H9 (cell line): ENCODE data around the gene OBSL1. TPM values are rescaled to one million over a fixed set of nuclear protein-coding genes. Genes with fewer than 3 reads are reported as not detected.
A peak's percentile ranks its signal among the peaks of the same experiment; 100 is the strongest.

Experiments used
- DNase-seq: peaks from one replicate; pipeline ENCODE4 v3.0.0-alpha.2; 2017
- H2AFZ ChIP-seq: one replicate; pipeline ENCODE4 v1.6.1; 2013; ENCODE audit warnings: mild to moderate bottlenecking, low read length, control low read depth, moderate library complexity
- H2AK5ac ChIP-seq: 2 replicates; pipeline ENCODE4 v1.6.1; 2013; ENCODE audit warnings: low read length, control low read depth, mixed read lengths; ENCODE audit not compliant: insufficient read length
- H2BK120ac ChIP-seq: one replicate; pipeline ENCODE4 v1.6.1; 2013; ENCODE audit warnings: low read depth, mild to moderate bottlenecking, low read length, control low read depth, inconsistent platforms; ENCODE audit not compliant: poor library complexity, severe bottlenecking
- H2BK12ac ChIP-seq: 2 replicates; pipeline ENCODE4 v1.6.1; 2013; ENCODE audit warnings: low read length, control low read depth, mixed read lengths, low read depth; ENCODE audit not compliant: insufficient read length
- H2BK15ac ChIP-seq: 2 replicates; pipeline ENCODE4 v1.6.1; 2013; ENCODE audit warnings: low read depth, low read length, control low read depth
- H2BK20ac ChIP-seq: one replicate; pipeline ENCODE4 v1.6.1; 2013; ENCODE audit warnings: low read depth, mild to moderate bottlenecking, low read length, control low read depth, inconsistent platforms; ENCODE audit not compliant: poor library complexity, severe bottlenecking
- H2BK5ac ChIP-seq: 2 replicates; pipeline ENCODE4 v1.6.1; 2013; ENCODE audit warnings: low read length, control low read depth, mixed read lengths; ENCODE audit not compliant: insufficient read length
- H3K14ac ChIP-seq: 2 replicates; pipeline ENCODE4 v1.6.1; 2013; ENCODE audit warnings: low read length, control low read depth; ENCODE audit not compliant: insufficient read depth
- H3K18ac ChIP-seq: 2 replicates; pipeline ENCODE4 v1.6.1; 2013; ENCODE audit warnings: low read depth, mild to moderate bottlenecking, mixed read lengths, low read length, control low read depth; ENCODE audit not compliant: insufficient read length
- H3K23ac ChIP-seq: 2 replicates; pipeline ENCODE4 v1.6.1; 2013; ENCODE audit warnings: low read length, control low read depth, mixed read lengths, low read depth; ENCODE audit not compliant: insufficient read length
- H3K23me2 ChIP-seq: 2 replicates; pipeline ENCODE4 v1.6.1; 2013; ENCODE audit warnings: low read depth, mild to moderate bottlenecking, mixed read lengths, low read length, control low read depth; ENCODE audit not compliant: insufficient read length, poor library complexity, severe bottlenecking
- H3K27ac ChIP-seq: 2 replicates; pipeline ENCODE4 v1.5.1; 2013; ENCODE audit warnings: low read length, control low read depth, mixed read lengths, low read depth; ENCODE audit not compliant: insufficient read length
- H3K27me3 ChIP-seq: 2 replicates; pipeline ENCODE4 v1.6.1; 2013; ENCODE audit warnings: low read length, control low read depth, inconsistent platforms; ENCODE audit not compliant: insufficient read depth
- H3K4ac ChIP-seq: 2 replicates; pipeline ENCODE4 v1.6.1; 2013; ENCODE audit warnings: low read depth, mild to moderate bottlenecking, control low read depth, inconsistent platforms, low read length, moderate library complexity
- H3K4me1 ChIP-seq: 2 replicates; pipeline ENCODE4 v1.6.1; 2013; ENCODE audit warnings: low read length, control low read depth, inconsistent platforms; ENCODE audit not compliant: insufficient read depth
- H3K4me2 ChIP-seq: 2 replicates; pipeline ENCODE4 v1.6.1; 2013; ENCODE audit warnings: low read length, control low read depth, mixed read lengths; ENCODE audit not compliant: insufficient read length, insufficient read depth
- H3K56ac ChIP-seq: 2 replicates; pipeline ENCODE4 v1.6.1; 2013; ENCODE audit warnings: low read depth, mild to moderate bottlenecking, mixed read lengths, low read length, control low read depth; ENCODE audit not compliant: insufficient read length
- H3K79me1 ChIP-seq: 2 replicates; pipeline ENCODE4 v1.6.1; 2013; ENCODE audit warnings: low read depth, mild to moderate bottlenecking, moderate library complexity, low read length, control low read depth, inconsistent platforms; ENCODE audit not compliant: insufficient read depth, poor library complexity, severe bottlenecking
- H3K79me2 ChIP-seq: 2 replicates; pipeline ENCODE4 v1.6.1; 2013; ENCODE audit warnings: low read length, control low read depth, inconsistent platforms; ENCODE audit not compliant: insufficient read depth
- H3K9ac ChIP-seq: 2 replicates; pipeline ENCODE4 v1.6.1; 2013; ENCODE audit warnings: low read length, control low read depth, mixed read lengths; ENCODE audit not compliant: insufficient read length; ENCODE audit errors: extremely low read depth
- H3K9me3 ChIP-seq: one replicate; pipeline ENCODE4 v1.6.1; 2013; ENCODE audit warnings: low read depth, low read length, inconsistent platforms; ENCODE audit not compliant: control insufficient read depth
- H3T11ph ChIP-seq: one replicate; pipeline ENCODE4 v1.6.1; 2013; ENCODE audit warnings: mild to moderate bottlenecking, low read length, control low read depth, inconsistent platforms
- H4K20me1 ChIP-seq: one replicate; pipeline ENCODE4 v1.6.1; 2013; ENCODE audit not compliant: control insufficient read depth, insufficient read length, insufficient read depth
- H4K5ac ChIP-seq: 2 replicates; pipeline ENCODE4 v1.6.1; 2013; ENCODE audit warnings: low read depth, mild to moderate bottlenecking, mixed read lengths, low read length, control low read depth; ENCODE audit not compliant: insufficient read length
- H4K8ac ChIP-seq: replicated peaks from 2 replicates; pipeline ENCODE4 v1.6.1; 2013; ENCODE audit warnings: low read length, control low read depth, mixed read lengths, low read depth; ENCODE audit not compliant: insufficient read length
- H4K91ac ChIP-seq: 2 replicates; pipeline ENCODE4 v1.6.1; 2013; ENCODE audit warnings: low read depth, mild to moderate bottlenecking, moderate library complexity, mixed read lengths, low read length, control low read depth; ENCODE audit not compliant: insufficient read length
- H3K27ac Mint-ChIP-seq, 3 experiments: 2 replicates in 2 of 3; 3 replicates in 1 of 3; pipeline ENCODE4 v1.8.0; 2020 to 2021; ENCODE audit warnings: mixed read lengths in 3 of 3, mild to moderate bottlenecking in 1 of 3, moderate library complexity in 1 of 3
- H3K27me3 Mint-ChIP-seq: 2 replicates; pipeline ENCODE4 v1.8.0; 2021; ENCODE audit warnings: low read depth, mild to moderate bottlenecking, moderate library complexity, mixed read lengths
- H3K36me3 Mint-ChIP-seq, 3 experiments: 2 replicates in 2 of 3; 3 replicates in 1 of 3; pipeline ENCODE4 v1.8.0; 2020 to 2021; ENCODE audit warnings: low read depth in 3 of 3, mixed read lengths in 3 of 3; ENCODE audit not compliant: insufficient read depth in 1 of 3
- H3K4me1 Mint-ChIP-seq, 2 experiments: 2 replicates each; pipeline ENCODE4 v1.8.0; 2020; ENCODE audit warnings: mixed read lengths in 2 of 2
- H3K4me3 Mint-ChIP-seq, 2 experiments: 2 replicates in 1 of 2; 3 replicates in 1 of 2; pipeline ENCODE4 v1.8.0; 2020 to 2021; ENCODE audit warnings: mild to moderate bottlenecking in 2 of 2, mixed read lengths in 2 of 2, moderate library complexity in 1 of 2
- H3K9me3 Mint-ChIP-seq, 2 experiments: 2 replicates in 1 of 2; 3 replicates in 1 of 2; pipeline ENCODE4 v1.8.0; 2020; ENCODE audit warnings: mild to moderate bottlenecking in 2 of 2, mixed read lengths in 2 of 2, moderate library complexity in 1 of 2
- CTCF ChIP-seq: fragments of 200-600 bp; sonication (generic); conservative IDR thresholded peaks from 3 replicates; pipeline ENCODE4 v1.8.0; 2021; ENCODE audit warnings: antibody characterized with exemption, mild to moderate bottlenecking
- WGBS: extraction: QIAGEN DNeasy Blood & Tissue Kit; methylation state at CpG from one replicate; pipeline ENCODE4 v1.1.7; 2013; ENCODE audit warnings: missing lambda C conversion rate, low lambda C conversion rate, mixed read lengths; ENCODE audit not compliant: insufficient read length; ENCODE audit errors: extremely low coverage; 5-methylcytosine and 5-hydroxymethylcytosine counted together
- total RNA-seq: library from RNA; stranded (reverse); gene quantifications from 2 replicates; pipeline ENCODE4 v1.2.1, GENCODE V29; 2021

The OBSL1 gene
- total RNA-seq, 1 experiment from 2014 or later: 140 TPM

- Histone ChIP-seq H3K9ac (no peak overlapping the region), H2AK5ac (no peak overlapping the region), H3K27ac (no peak overlapping the region), H3K27me3 (no peaks in the 10 kb centered on the region), H3K4me2 (no peak overlapping the region), H3K23ac (no peak overlapping the region), H3K4me1 (peaks cover 8% of the 10 kb centered on the region; the same call in 1 of the 2 replicates), H3K56ac (no peak overlapping the region), H3K18ac (no peak overlapping the region), H3K23me2 (peaks cover 12% of the 10 kb centered on the region), H4K20me1 (no peaks in the 10 kb centered on the region), H4K5ac (no peak overlapping the region), H2BK120ac (no peak overlapping the region), H4K8ac (no peak overlapping the region), H2BK15ac (no peak overlapping the region), H2BK12ac (no peak overlapping the region), H2BK20ac (no peak overlapping the region), H3K14ac (no peak overlapping the region), H3T11ph (no peak overlapping the region), H3K4ac (no peak overlapping the region), H3K79me1 (no peaks in the 10 kb centered on the region), H4K91ac (no peak overlapping the region), H2BK5ac (no peak overlapping the region), H2AFZ (no peak overlapping the region), H3K9me3 (no peaks in the 10 kb centered on the region), H3K79me2 (no peaks in the 10 kb centered on the region)
- no peak for TF ChIP-seq CTCF
- DNase-seq: no peak
- peaks cover 0 to 1% of the 10 kb centered on the region in 2 experiments; a peak in 3 of 5 replicates for H3K9me3 Mint-ChIP-seq
- no CpG with 5 or more reads among the region's 32 CpGs for WGBS
- H3K4me1 Mint-ChIP-seq: peaks cover 33 to 37% of the 10 kb centered on the region in 2 experiments
- H3K36me3 Mint-ChIP-seq: peaks cover 14 to 28% (median 21%) of the 10 kb centered on the region in 3 experiments
- H3K4me3 Mint-ChIP-seq: no peak overlapping the region; a peak in 1 of 5 replicates
- H3K27me3 Mint-ChIP-seq: peaks cover 4% of the 10 kb centered on the region
- H3K27ac Mint-ChIP-seq: peak overlapping the region in 1 of 3 experiments; percentile 92; a peak in 2 of 7 replicates
Observed at GRCh38 chr2:219538956-219539788, 32.2 kb downstream of the OBSL1 start.
